Fibroblast of skin of right quadriceps (primary cell): ENCODE results near the gene LSM11.
A peak's percentile ranks its signal among the peaks of the same experiment; 100 is the strongest.
"Not testable (repeated sequence)": the region's sequence is repeated elsewhere in the genome, so short reads cannot be mapped to it uniquely, and the experiment has no call there.

ENCODE experiments used
- DNase-seq: peaks from one replicate; pipeline ENCODE4 v3.0.0-alpha.2; 2013

The LSM11 gene

DNA sequence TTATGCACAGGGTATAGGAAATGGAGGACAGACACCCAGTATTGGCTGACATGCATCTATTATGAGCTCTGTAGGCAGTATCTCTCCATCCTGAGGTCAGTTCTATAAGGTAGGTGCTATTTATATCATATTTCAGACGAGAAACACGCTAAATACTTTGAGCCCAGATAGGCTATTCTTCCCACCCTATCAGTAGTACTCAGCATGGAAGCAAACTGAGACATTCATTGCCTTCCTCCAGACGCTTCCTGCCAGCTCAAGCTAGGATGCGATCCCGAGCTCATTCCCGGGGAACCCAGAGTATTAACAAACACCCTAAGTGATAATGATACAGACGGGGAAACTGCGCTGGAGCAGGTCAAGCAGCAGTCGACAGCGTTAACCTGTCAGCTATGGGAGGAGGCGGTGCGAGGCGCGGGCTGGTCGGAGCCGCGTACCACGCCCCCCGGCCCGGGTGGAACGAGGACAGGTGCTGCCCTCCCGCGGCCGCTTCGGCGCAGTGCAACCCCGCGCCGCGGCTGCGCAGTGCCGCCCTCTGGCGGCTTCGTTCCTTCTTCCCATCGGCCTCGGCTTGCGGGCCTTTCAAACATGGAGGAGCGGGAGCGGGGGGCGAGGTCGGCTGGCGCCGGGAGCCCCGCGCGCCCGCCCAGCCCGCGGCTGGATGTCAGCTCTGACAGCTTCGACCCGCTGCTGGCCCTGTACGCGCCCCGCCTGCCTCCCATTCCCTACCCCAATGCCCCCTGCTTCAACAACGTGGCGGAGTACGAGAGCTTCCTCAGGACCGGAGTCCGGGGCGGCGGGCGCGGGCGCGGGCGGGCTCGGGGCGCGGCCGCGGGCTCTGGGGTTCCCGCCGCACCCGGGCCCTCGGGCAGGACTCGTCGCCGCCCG, at the start of gene LSM11:
Gene LSM11, plus strand, starts transcription at position 550 of the 888 bp plus-strand sequence. Its CDS starts 39 bp downstream, at position 589.
- peak; percentile 78 for DNase-seq

DNA sequence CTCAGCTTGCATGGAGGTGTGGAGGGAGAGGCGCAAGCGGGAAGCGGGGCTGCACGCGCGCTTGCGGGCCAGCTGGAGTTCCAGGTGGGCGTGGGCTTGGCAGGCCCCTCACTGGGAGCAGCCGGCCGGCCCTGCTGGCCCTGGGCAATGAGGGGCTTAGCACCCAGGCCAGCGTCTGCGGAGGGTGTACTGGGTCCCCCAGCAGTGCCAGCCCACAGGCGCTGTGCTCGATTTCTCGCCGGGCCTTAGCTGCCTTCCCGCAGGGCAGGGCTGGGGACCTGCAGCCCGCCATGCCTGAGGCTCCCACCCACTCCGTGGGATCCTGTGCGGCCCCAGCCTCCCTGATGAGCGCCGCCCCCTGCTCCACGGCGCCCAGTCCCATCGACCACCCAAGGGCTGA, 49.7 kb upstream of the LSM11 start:
- DNase-seq, result not testable (repeated sequence)

DNA sequence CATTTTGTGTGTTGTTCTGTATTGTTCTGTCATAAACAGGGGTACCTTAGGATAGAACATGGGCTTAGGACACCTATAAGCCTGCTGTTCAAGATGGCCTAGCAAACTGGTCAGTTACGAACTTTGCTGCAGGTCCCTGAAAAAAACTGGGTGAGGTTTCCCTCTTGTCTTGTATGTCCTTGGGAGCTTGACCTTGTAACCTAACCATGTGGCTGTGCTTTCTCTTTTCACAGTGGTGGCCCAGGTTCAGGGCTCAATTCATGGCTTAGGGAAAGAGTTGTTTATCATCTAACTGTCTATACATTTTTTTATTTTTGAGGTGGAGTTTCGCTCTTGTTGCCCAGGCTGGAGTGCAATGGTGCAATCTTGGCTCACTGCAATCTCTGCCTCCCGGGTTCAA, 47.4 kb upstream of the LSM11 start:
- DNase-seq, result not testable (repeated sequence)

DNA sequence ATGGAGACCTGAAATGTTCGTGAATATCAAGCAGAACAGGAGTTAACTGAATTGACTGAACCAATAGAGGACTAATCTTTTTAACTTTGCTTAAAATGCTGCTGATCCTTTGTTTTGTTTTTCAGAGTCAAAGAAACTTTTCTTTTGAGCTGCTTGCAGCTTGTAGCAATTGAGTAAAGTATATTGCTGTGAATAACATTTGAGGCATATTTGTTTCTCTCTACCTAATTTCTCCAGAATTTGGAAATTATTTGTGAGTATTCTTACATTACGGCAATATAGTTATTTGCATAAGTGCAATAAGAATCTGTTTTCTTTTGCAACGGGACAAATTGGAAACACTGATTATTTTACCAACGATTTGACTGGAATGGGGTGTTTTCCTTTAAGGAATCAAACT, 44.8 kb upstream of the LSM11 start:
- not testable (repeated sequence) for DNase-seq

DNA sequence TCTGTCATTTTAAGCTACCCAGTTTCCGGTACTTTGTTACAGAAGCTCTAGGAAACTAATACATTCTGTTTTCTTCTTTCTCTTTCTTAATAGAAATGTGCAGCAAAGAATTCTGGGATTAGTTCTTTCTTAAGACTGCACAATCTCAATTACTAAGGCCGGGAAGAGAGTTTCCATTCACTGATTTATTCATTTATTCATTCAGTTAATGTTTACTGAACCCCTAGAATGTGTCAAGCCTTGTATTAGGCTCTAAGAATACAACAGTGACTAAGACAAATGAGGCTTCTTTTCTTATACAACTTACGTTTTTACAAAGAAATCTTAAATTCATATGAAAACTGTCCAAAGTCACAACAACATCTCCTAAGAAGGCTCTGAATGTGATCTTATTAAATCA, 39.8 kb upstream of the LSM11 start:
- DNase-seq, result no peak

DNA sequence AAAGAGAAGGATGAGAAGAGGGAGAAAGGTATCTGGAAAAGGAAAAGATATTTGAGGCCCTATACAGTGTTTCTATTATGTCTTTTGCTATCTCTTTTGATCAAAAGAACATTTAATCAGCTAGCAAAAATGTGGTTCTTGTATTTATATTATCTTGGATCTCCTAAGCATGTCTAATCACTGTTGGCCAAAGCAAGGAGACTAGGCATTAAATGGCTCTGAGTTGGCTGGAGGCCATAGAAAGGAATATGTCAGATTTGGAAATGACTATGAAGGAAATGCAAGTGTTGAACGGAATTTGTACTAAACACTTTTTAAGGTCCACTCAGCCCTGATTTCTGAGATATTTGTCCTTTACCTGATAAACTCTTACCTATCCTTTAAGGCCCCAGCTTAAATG, 34.6 kb upstream of the LSM11 start:
- DNase-seq, result peak; percentile 33

DNA sequence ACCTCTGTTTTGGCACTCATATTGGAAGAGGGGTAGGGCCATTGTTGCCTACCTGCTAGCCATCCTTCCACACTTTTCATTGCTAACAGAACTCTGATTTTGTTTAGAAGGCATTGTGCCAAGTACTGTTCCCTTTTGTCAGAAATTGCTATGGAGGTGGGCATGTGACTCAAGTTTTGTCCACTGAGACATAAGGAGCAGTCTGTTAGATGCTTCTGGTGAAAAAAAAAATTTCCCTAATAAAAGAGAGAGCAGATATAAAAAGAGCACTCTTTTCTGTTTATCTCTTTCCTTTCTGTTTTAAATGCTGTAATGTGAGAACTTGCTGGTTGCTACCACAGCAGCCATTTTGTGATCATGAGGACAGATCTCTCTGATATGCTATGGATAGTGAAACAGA, 34.2 kb upstream of the LSM11 start:
- DNase-seq, result no peak

DNA sequence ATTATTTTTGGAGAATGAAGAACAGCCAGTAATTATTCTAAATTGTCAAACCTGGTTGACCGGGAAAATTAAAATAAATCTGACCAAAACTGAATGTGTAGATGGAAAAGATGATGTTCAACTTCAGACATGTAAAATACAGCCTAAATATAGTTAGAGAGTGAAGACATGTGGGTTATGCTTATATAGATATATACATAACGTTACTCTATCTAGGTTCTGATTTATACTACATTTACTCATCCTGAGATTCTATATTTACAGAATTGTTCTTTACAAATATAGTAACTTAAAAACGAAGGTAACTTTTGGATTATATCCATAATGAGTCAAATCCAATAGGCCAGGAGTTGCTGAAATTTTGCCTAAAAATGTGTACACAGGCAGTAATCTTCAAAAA, 33.1 kb upstream of the LSM11 start:
- DNase-seq, result no peak

DNA sequence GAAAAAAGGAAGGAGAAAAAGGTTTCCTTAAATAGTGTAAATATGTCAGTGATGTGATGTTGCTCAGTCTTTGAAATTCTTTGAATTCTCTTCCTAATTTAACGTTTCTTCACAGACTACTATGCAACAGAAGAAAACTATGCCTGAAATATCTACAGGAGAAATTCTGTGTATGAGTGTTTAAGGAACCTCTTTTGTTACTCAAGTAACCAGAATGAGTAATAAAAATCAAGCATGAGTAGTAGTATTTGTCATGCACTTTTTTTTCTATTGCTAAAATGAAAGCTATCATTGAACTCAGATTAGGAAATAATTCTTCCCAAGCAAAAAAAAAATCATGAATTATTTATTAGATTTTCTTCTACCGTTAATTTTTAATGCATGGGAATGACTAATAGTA, 32.6 kb upstream of the LSM11 start:
- DNase-seq, result peak; percentile 85

DNA sequence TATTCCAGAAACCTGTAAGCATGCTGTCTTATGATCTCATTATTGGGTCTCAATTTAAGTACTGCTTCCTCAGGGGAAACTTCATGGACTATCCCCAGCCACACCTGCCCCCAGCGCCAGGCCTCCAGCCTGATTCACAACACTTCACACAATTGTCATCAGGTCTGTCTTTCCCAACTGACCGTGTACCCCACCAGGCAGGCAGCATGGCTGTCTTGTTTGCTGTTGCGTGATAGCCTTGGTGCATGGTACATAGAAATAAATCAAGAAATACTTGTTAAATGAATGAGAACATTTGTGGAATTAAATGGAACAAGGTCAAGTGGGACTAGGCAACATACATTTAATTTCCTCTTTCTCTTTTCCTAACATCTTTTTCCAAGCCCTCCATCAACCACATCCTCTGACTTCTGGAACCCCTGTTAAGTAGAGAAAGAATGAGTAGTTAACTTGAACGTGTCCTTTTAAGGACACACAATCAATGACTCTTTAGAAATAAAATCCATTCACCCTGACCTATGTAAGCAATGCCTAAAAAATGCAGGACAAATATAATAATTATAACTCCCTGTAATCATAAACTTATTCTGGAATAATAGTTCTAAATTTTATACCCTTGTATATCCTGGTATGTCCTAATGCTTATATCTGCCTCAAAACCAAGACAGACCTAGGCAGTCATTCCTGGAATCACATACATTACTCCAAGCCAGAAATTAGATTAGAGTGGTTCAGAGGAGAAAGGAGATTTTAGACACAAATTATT, 29.5 kb upstream of the LSM11 start:
- peak; percentile 43 for DNase-seq

DNA sequence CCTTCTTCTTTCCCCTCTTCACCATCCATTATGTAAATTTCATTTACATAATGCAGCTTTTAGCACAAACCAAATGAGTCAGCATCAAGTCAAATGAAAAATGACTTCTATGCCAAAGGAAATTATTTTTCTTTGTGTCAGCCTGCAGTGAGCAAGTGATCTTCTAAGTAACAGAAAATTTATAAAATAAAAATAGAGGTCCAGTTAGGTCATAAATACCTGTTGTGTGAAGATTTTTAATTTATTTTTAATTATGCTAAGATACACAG, 29.0 kb upstream of the LSM11 start:
- DNase-seq, result no peak

DNA sequence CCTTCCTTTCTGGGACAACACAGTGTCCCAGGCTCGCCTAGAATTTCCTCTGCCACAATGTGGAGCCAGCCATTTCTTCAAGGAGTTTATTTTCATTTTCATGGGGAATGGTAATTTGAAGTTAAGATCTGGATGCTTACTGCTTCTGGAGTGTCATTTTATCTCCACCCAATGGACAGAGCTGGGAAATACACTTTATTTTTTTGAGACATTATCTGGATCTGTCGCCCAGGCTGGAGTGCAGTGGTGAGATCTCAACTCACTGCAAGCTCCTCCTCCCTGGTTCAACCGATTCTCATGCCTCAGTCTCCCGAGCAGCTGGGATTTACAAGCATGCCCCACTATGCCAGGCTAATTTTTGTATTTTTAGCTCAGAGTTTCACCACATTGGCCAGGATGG, 25.0 kb upstream of the LSM11 start:
- peak; percentile 76 for DNase-seq

DNA sequence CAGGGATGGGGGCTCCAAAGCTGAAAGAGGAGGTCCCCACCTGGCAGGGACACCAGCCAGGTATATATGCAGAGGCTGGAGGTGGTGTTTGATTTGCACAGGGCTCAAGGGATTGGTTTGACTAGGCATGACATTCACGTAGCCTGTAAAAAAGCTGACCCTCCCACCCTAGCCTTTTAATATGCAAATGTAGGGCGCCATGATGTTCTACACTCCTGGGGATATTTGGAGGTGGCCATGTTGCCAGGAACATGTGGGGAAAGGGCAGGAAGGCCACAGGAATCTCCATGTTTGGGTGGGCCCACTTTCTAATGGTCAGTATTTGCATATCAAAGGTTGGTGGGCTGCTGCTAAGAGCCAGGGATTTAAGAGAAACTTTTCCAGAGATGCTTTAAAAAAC, 24.3 kb upstream of the LSM11 start:
- no peak for DNase-seq

DNA sequence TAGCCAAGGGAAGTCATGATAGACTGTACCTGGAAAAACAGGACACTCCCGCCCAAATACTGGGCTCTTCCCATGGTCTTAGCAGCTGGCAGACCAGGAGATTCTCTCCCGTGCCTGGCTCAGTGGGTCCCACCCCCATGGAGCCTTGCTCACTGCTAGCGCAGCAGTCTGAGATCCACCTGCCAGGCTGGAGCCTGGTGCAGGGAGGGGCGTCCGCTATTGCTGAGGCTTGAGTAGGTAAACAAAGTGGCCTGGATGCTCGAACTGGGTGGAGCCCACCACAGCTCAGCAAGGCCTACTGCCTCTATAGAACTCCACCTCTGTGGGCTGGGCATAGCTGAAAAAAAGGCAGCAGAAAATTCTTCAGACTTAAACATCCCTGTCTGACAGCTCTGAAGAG, 22.4 kb upstream of the LSM11 start:
- no peak for DNase-seq

DNA sequence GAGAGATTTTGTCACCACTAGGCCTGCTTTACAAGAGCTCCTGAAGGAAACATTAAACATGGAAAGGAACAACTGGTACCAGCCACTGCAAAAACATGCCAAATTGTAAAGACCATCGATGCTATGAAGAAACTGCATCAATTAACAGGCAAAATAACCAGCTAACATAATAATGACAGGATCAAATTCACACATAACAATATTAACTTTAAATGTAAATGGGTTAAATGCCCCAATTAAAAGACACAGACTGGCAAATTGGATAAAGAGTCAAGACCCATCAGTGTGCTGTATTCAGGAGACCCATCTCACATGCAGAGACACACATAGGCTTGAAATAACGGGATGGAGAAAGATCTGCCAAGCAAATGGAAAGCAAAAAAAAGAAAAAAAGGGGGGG, 20.6 kb upstream of the LSM11 start:
- DNase-seq, result not testable (repeated sequence)

DNA sequence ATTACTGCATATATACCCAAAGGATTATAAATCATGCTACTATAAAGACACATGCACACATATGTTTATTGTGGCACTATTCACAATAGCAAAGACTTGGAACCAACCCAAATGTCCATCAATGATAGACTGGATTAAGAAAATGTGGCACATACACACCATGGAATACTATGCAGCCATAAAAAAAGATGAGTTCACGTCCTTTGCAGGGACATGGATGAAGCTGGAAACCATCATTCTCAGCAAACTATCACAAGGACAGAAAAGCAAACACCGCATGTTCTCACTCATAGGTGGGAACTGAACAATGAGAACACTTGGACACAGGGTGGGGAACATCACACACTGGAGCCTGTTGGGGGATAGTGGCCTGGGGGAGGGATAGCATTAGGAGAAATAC, 16.9 kb upstream of the LSM11 start:
- not testable (repeated sequence) for DNase-seq

DNA sequence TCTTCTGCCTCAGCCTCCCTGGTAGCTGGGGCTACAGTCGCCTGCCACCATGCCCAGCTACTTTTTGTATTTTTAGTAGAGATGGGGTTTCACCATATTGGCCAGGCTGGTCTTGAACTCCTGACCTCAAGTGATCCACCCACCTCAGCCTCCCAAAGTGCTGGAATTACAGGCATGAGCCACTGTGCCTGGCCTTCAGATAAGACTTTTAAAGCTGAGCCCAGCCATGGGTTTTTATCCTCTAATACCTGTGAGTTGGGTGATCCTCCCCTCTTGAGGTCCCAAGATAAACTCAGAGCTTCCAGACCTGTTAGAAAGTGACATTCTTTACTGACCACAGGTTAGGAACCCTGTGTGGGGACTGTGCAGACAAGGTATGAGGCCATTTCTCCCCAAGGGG, 15.7 kb upstream of the LSM11 start:
- not testable (repeated sequence) for DNase-seq

DNA sequence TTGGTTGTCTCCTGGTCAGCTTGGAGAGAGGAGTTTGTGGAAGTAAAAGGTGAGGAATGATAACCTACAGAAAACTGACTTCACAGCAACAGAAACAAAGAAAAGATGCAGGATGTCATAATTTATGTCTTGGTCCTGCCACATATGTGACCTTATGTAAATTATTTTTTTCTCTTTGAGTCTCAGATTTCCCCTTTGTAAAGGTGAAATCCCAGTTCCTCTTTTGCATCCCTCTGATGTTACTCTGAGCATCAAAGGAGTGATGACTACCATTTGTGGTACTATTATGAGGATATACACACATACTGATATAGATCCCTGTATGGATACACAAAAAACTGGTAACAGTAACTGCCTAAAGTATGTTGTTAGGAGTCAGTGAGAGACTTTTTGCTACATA, 13.7 kb upstream of the LSM11 start:
- DNase-seq, result no peak

DNA sequence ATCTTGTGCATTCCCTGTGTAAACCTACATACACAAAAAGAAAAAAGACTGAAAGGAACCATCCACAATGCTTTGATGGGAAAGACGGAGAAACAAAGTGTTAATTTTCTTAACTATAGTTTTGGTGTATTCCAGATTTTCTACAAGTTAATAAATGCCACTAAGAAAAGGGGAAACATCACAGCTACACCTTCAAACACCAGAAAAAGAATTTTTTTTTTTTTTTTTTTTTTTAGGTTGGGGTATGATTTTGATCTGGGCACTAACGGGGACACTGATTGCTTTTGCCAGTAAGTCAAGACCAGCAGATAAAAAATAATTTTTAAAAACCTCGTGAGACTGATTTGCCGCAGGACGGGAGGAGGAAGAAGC, 12.6 kb upstream of the LSM11 start:
- DNase-seq, result no peak

DNA sequence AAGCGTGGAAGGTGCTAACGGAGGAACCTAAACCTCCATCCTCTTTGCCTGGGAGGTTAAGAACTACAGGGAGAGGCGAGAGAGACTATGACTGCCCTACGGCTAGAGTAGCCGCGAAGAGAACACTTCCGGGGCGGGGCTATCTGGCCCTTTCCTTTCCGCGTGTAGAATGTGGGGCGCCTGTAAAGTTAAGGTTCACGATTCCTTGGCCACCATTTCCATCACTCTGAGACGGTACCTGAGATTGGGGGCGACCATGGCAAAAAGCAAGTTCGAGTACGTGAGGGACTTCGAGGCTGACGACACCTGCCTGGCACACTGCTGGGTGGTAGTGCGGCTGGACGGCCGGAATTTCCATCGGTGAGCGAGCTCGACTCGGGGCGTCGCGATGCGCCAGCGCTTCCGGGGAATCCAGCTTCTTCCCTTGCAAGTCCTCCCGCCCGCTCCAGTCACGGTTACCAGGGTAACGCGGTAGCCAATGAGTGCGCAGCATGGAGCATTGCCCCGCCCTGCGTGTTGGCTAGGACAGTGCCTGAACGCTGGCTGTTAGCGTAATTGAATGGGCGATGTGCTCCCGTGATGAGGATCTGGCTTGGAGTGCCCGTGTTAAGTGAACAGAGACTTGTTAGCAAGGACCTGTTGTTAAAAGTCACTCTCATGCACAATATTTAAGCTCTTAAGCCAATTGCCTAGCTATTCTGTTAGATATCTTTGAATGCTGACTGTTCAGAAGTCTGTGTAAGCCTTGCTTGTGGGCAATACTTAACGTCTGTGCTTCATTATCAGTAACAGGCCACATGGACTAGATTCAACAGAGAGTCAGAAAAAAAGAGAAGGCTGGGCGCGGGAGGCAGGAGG, 12.0 kb upstream of the LSM11 start, which contains the start of gene THG1L:
Gene THG1L, plus strand, starts transcription at position 149 of the 858 bp plus-strand sequence. Its CDS starts 21 bp downstream, at position 170.
- DNase-seq, result peak; percentile 98

DNA sequence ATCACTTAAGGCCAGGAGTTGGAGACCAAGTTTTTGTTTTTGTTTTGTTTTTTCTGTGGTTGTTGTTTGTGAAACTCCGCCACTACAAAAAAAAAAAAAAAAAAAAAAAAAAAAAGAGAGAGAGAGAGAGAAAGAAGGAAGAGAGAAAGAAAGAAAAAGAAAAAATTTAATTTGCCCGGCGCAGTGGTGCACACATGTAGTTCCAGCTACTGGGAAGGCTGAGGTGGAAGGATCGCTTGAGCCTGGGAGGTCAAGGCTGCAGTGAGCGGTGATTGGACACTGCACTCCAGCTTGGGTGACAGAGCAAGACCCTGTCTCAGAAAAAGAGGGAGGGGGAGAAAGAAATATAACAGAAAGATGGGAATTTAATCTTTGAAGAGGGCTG, 11.4 kb upstream of the LSM11 start:
- no peak for DNase-seq

DNA sequence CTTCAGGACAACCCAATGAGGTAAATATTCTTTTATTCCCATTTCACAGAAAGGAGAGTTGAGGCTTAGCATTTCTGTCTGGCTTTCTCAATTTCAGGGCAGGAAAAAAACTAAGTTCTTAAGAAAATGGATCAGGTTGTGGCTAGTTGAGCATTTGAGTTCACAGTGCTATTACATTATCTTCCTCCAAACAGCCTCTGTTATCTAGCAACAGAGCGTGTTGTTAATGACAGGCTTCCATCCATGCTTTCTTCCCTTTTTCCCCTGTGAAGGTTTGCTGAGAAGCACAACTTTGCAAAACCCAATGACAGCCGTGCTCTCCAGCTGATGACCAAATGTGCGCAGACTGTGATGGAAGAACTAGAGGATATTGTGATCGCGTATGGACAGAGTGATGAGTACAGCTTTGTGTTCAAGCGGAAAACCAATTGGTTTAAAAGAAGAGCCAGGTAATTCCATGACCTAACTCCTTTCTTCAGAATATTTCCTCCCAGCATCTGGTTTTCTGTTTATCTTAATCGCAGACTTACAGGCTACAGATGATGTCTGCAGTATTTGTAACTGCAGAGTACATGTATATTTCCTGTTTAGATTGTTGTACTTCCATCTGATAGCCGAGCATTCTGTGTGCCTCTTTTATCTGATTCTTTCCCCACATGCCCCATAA, 10.8 kb upstream of the LSM11 start:
- DNase-seq, result no peak

DNA sequence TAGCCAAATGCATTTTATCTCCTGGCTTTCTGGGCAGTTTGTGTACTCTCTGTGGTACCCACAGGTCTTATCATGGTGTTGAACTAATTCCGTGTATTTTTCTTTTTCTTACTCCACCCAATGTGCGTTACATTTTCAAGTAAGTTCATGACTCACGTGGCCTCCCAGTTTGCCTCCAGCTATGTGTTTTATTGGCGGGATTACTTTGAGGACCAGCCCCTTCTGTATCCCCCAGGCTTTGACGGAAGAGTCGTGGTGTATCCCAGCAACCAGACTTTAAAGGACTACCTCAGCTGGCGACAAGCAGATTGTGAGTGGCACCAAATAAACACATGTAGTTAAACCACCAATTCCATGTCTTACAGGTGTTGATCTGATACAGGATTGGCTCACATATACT, 9.1 kb upstream of the LSM11 start:
- no peak for DNase-seq
